HEK293 (cell line): ENCODE data around the gene NDUFB10.

Experiments
- CTCF ChIP-seq: fragments of 450-650 bp; formaldehyde crosslinking; IDR thresholded peaks from 2 replicates; pipeline ENCODE4 v1.5.1; 2016; ENCODE audit warnings: missing biosample characterization, missing genetic modification characterization
- FEZF1 ChIP-seq: fragments of 450-650 bp; formaldehyde crosslinking; IDR thresholded peaks from 2 replicates; pipeline ENCODE4 v1.5.1; 2016; ENCODE audit warnings: missing biosample characterization, missing genetic modification characterization
- ZNF174 ChIP-seq: fragments of 450-650 bp; formaldehyde crosslinking; IDR thresholded peaks from 2 replicates; pipeline ENCODE4 v1.5.0; 2017; ENCODE audit warnings: missing biosample characterization, mild to moderate bottlenecking, missing genetic modification characterization
- ZNF221 ChIP-seq: fragments of 450-650 bp; formaldehyde crosslinking; IDR thresholded peaks from 2 replicates; pipeline ENCODE4 v1.5.1; 2017; ENCODE audit warnings: missing biosample characterization, missing genetic modification characterization, borderline replicate concordance

- no peak for TF ChIP-seq CTCF (tag by site-specific recombination)
- TF ChIP-seq ZNF221 (tag by site-specific recombination): no peak
- TF ChIP-seq FEZF1 (tag by site-specific recombination): no peak
- no peak for TF ChIP-seq ZNF174 (tag by site-specific recombination)
These were observed 22.7 kb downstream of the NDUFB10 start for GRCh38 chr16:1982013-1982433.
